Osteoblast (primary cell): ENCODE data around the gene APBB3. TPM values are rescaled to one million over a fixed set of nuclear protein-coding genes. Genes with fewer than 3 reads are reported as not detected.
A peak's percentile ranks its signal among the peaks of the same experiment; 100 is the strongest.
"Not testable (repeated sequence)": the region's sequence is repeated elsewhere in the genome, so short reads cannot be mapped to it uniquely, and the experiment has no call there.

Experiments used
- DNase-seq: peaks from one replicate; pipeline ENCODE4 v3.0.0; 2011; ENCODE audit warnings: low spot score, mixed read lengths; ENCODE audit not compliant: insufficient read length; ENCODE audit errors: missing footprints
- H2AFZ ChIP-seq: 2 replicates; pipeline ENCODE4 v1.6.0; 2011; ENCODE audit warnings: mild to moderate bottlenecking, low read length
- H3K27ac ChIP-seq: 2 replicates; pipeline ENCODE4 v1.5.1; 2011; ENCODE audit warnings: mild to moderate bottlenecking, low read depth, low read length, moderate library complexity
- H3K27me3 ChIP-seq: 2 replicates; pipeline ENCODE4 v1.6.0; 2012; ENCODE audit warnings: mild to moderate bottlenecking, control low read depth, inconsistent platforms, low read length, moderate library complexity; ENCODE audit not compliant: insufficient read depth
- H3K36me3 ChIP-seq: 2 replicates; pipeline ENCODE4 v1.5.1; 2011; ENCODE audit warnings: mild to moderate bottlenecking, low read length, control low read depth, moderate library complexity; ENCODE audit not compliant: insufficient read depth
- H3K4me1 ChIP-seq: 2 replicates; pipeline ENCODE4 v1.5.1; 2011; ENCODE audit warnings: mild to moderate bottlenecking, low read length, control low read depth, moderate library complexity; ENCODE audit not compliant: insufficient read depth
- H3K4me2 ChIP-seq: 2 replicates; pipeline ENCODE4 v1.6.0; 2011; ENCODE audit warnings: mild to moderate bottlenecking, low read length; ENCODE audit not compliant: insufficient read depth
- H3K4me3 ChIP-seq: fragments of 200-600 bp; sonication (generic); 3 replicates; pipeline ENCODE4 v1.5.1; 2012; ENCODE audit warnings: mild to moderate bottlenecking, low read length, inconsistent platforms; ENCODE audit not compliant: insufficient read depth
- H3K79me2 ChIP-seq: 2 replicates; pipeline ENCODE4 v1.6.0; 2012; ENCODE audit warnings: mild to moderate bottlenecking, low read length, control low read depth, inconsistent platforms; ENCODE audit not compliant: insufficient read depth
- H3K9me3 ChIP-seq: 2 replicates; pipeline ENCODE4 v1.5.1; 2011; ENCODE audit warnings: low read depth, low read length, control low read depth
- H4K20me1 ChIP-seq: 2 replicates; pipeline ENCODE4 v1.6.0; 2012; ENCODE audit warnings: mild to moderate bottlenecking, low read length, control low read depth; ENCODE audit not compliant: insufficient read depth
- CTCF ChIP-seq: IDR thresholded peaks from 2 replicates; pipeline ENCODE4 v1.5.1; 2011; ENCODE audit warnings: mild to moderate bottlenecking, low read depth, low read length, moderate library complexity; ENCODE audit errors: extremely low read depth
- total RNA-seq: library from RNA; depleted of rRNA; stranded (reverse); fragments of >200 nt; gene quantifications from 2 replicates; pipeline ENCODE4 v1.2.3, GENCODE V29; 2012

Gene APBB3
- total RNA-seq, 1 donor = 24.2 TPM

- H3K9me3 ChIP-seq = no peaks in the 10 kb centered on the region
- no peak overlapping the region for H2AFZ ChIP-seq
- H3K4me2 ChIP-seq = no peak overlapping the region
- no peaks in the 10 kb centered on the region for H3K27me3 ChIP-seq
- no peaks in the 10 kb centered on the region for H3K79me2 ChIP-seq
- H3K4me3 ChIP-seq = no peak overlapping the region
- no peak for TF ChIP-seq CTCF
- peaks cover 17% of the 10 kb centered on the region for H3K4me1 ChIP-seq
- H4K20me1 ChIP-seq = no peaks in the 10 kb centered on the region
- H3K27ac ChIP-seq = no peak overlapping the region
- no peaks in the 10 kb centered on the region for H3K36me3 ChIP-seq
- no peak for DNase-seq
Observed at GRCh38 chr5:140607031-140607430, 42.6 kb upstream of the APBB3 start.

- H3K4me1 ChIP-seq = peaks cover 6% of the 10 kb centered on the region
- no peak overlapping the region for H3K4me2 ChIP-seq
- no peaks in the 10 kb centered on the region for H3K36me3 ChIP-seq
- no peaks in the 10 kb centered on the region for H3K27me3 ChIP-seq
- DNase-seq = no peak
- no peak overlapping the region for H3K27ac ChIP-seq
- no peak overlapping the region for H2AFZ ChIP-seq
- no peaks in the 10 kb centered on the region for H3K9me3 ChIP-seq
- H3K4me3 ChIP-seq = no peak overlapping the region
- TF ChIP-seq CTCF = no peak
- H4K20me1 ChIP-seq = no peaks in the 10 kb centered on the region
- H3K79me2 ChIP-seq = no peaks in the 10 kb centered on the region
Observed at GRCh38 chr5:140605879-140606278, 41.5 kb upstream of the APBB3 start.

DNA sequence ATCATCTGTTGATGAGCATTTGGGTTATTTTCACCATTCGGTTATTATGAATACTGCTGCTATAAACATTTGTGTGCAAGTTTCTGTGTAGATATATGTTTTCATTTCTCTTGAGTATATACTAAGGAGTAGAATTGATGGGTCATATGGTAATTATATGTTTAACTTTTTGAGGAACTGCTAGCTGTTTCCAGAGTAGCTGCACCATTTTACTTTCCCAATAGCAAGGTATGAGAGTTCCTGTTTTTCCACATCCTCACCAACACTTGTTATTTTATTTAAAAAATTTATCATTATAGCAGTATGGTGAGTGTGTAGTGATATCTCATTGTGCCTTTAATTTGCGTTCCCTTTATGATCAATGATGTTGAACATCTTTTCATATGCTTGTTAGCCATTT lies 39.3 kb upstream of the APBB3 start:
- Histone ChIP-seq H3K79me2 (no peaks in the 10 kb centered on the region), H2AFZ (no peak overlapping the region), H3K4me3 (no peak overlapping the region), H3K27me3 (no peaks in the 10 kb centered on the region), H3K27ac (no peak overlapping the region), H4K20me1 (no peaks in the 10 kb centered on the region), H3K36me3 (no peaks in the 10 kb centered on the region), H3K4me1 (no peaks in the 10 kb centered on the region), H3K9me3 (no peaks in the 10 kb centered on the region), H3K4me2 (no peak overlapping the region)
- TF ChIP-seq CTCF = no peak
- DNase-seq = no peak

DNA sequence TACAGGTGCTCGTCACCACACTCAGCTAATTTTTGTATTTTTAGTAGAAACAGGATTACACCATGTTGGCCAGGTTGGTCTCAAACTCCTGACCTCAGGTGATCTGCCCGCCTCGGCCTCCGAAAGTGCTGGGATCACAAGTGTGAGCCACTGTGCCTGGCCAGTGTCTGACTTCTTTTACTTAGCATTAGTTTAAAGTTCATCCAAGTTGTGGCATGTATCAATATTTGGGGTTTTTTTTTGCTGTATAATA lies 39.0 kb upstream of the APBB3 start:
- not testable (repeated sequence) for H3K4me2 ChIP-seq, DNase-seq, H3K36me3 ChIP-seq, H3K27ac ChIP-seq, H4K20me1 ChIP-seq, H3K9me3 ChIP-seq, H3K27me3 ChIP-seq, H3K4me1 ChIP-seq, H2AFZ ChIP-seq, H3K79me2 ChIP-seq, H3K4me3 ChIP-seq

- Histone ChIP-seq H3K9me3 (no peaks in the 10 kb centered on the region), H3K4me3 (no peak overlapping the region), H3K27ac (peak overlapping the region; percentile 36), H3K4me2 (no peak overlapping the region), H3K4me1 (no peaks in the 10 kb centered on the region), H4K20me1 (no peaks in the 10 kb centered on the region), H3K79me2 (no peaks in the 10 kb centered on the region), H2AFZ (no peak overlapping the region), H3K36me3 (no peaks in the 10 kb centered on the region), H3K27me3 (no peaks in the 10 kb centered on the region)
- TF ChIP-seq CTCF = no peak
- no peak for DNase-seq
Observed at GRCh38 chr5:140602147-140602546, 37.7 kb upstream of the APBB3 start.
